A549 (cell line): Measurements from ENCODE around the gene PLA2G4A. TPM values are rescaled to one million over a fixed set of nuclear protein-coding genes. Genes with fewer than 3 reads are reported as not detected.

Experiments used
- ATAC-seq, 2 experiments: fragments of 200-7000 bp in 1 of 2; fragments of >200 bp in 1 of 2; cut with Nextera tagmentation in 1 of 2; cut with Tn5 transposase in 1 of 2; 3 replicates each; pipeline versions ENCODE4 v1.8.0 to v1.9.1; 2018 to 2020; ENCODE audit warnings: mild to moderate bottlenecking in 1 of 2, moderate library complexity in 1 of 2
- CTCF ChIA-PET: fragments of 300-600 bp; sonication (Branson Sonifier 250); formaldehyde crosslinking; extraction: SDS; loops from one replicate; lab custom pipeline; 2021; ENCODE audit warnings: antibody characterized with exemption, inconsistent platforms; lab: Yijun Ruan, JAX
- POLR2A ChIA-PET: fragments of 350-600 bp; formaldehyde crosslinking; extraction: SDS; loops from one replicate; lab custom pipeline; 2021; ENCODE audit warnings: antibody characterized with exemption, inconsistent platforms; lab: Yijun Ruan, JAX
- DNase-seq, 2 experiments: peaks; one replicate each; pipeline versions ENCODE4 v3.0.0 to v3.0.0-alpha.2; 2011 to 2016; ENCODE audit warnings: low read depth in 1 of 2, low spot score in 1 of 2
- FAIRE-seq: peaks from 2 replicates; lab custom pipeline; 2011; peaks lifted over from hg19 to GRCh38; lab: Jason Lieb, UNC
- H3K27ac ChIP-seq, 2 experiments: fragments of >200 bp; sonication (Bioruptor Twin); formaldehyde crosslinking; 3 replicates each; pipeline ENCODE4 v1.5.1; 2016 to 2017
- H3K4me1 ChIP-seq: fragments of >200 bp; sonication (Bioruptor Twin); formaldehyde crosslinking; 3 replicates; pipeline ENCODE4 v1.6.1; 2016
- H3K4me2 ChIP-seq: fragments of >200 bp; sonication (Bioruptor Twin); formaldehyde crosslinking; 3 replicates; pipeline ENCODE4 v1.6.1; 2016
- H3K4me3 ChIP-seq: fragments of >200 bp; sonication (Bioruptor Twin); formaldehyde crosslinking; 3 replicates; pipeline ENCODE4 v1.5.1; 2016
- H3K9me3 ChIP-seq: fragments of >200 bp; sonication (Bioruptor Twin); formaldehyde crosslinking; 3 replicates; pipeline ENCODE4 v1.6.1; 2016
- BHLHE40 ChIP-seq: IDR thresholded peaks from 2 replicates; pipeline ENCODE4 v1.6.1; 2012; ENCODE audit warnings: low read depth, low read length, inconsistent platforms
- CHD2 ChIP-seq: fragments of 150-350 bp; IDR thresholded peaks from 2 replicates; pipeline ENCODE4 v1.6.1; 2014; ENCODE audit warnings: low read length; ENCODE audit not compliant: partially characterized antibody
- EHMT2 ChIP-seq: fragments of 200-600 bp; sonication (generic); IDR thresholded peaks from 2 replicates; pipeline ENCODE4 v1.6.1; 2016; ENCODE audit warnings: antibody characterized with exemption, low read depth, mild to moderate bottlenecking, moderate library complexity
- ESRRA ChIP-seq: fragments of 150-350 bp; IDR thresholded peaks from 2 replicates; pipeline ENCODE4 v1.6.1; 2014; ENCODE audit warnings: mild to moderate bottlenecking, low read length, borderline replicate concordance
- FOXS1 ChIP-seq: fragments of 250-450 bp; sonication (Bioruptor Pico); IDR thresholded peaks from 2 replicates; pipeline ENCODE4 v1.5.0; 2020; ENCODE audit warnings: mild to moderate bottlenecking, moderate library complexity
- HDAC2 ChIP-seq: fragments of 200-600 bp; sonication (generic); IDR thresholded peaks from 2 replicates; pipeline ENCODE4 v1.6.1; 2016
- HOXB5 ChIP-seq: fragments of 250-450 bp; sonication (Bioruptor Pico); IDR thresholded peaks from 2 replicates; pipeline ENCODE4 v1.5.0; 2020; ENCODE audit warnings: mild to moderate bottlenecking, moderate library complexity
- KDM5A ChIP-seq: fragments of 200-600 bp; sonication (generic); IDR thresholded peaks from 2 replicates; pipeline ENCODE4 v1.6.1; 2016; ENCODE audit warnings: antibody characterized with exemption, mild to moderate bottlenecking
- MAFK ChIP-seq: fragments of 450-650 bp; IDR thresholded peaks from 2 replicates; pipeline ENCODE4 v1.6.1; 2014; ENCODE audit not compliant: partially characterized antibody
- MAZ ChIP-seq: fragments of 150-350 bp; IDR thresholded peaks from 2 replicates; pipeline ENCODE4 v1.6.1; 2014; ENCODE audit warnings: antibody characterized with exemption, low read depth, low read length, borderline replicate concordance
- NPAS2 ChIP-seq: fragments of 250-450 bp; sonication (Bioruptor Pico); IDR thresholded peaks from 2 replicates; pipeline ENCODE4 v1.8.0; 2022; ENCODE audit warnings: mild to moderate bottlenecking, moderate library complexity, borderline replicate concordance
- POLR2AphosphoS2 ChIP-seq: conservative IDR thresholded peaks from 2 replicates; pipeline ENCODE4 v1.6.1; 2012; ENCODE audit warnings: low read length, improper control_type of control experiment, inconsistent platforms
- RAD21 ChIP-seq, 2 experiments: fragments of >200 bp in 1 of 2; sonication (Bioruptor Twin) in 1 of 2; formaldehyde crosslinking in 1 of 2; IDR thresholded peaks in 1 of 2; conservative IDR thresholded peaks in 1 of 2; 2 replicates in 1 of 2; 3 replicates in 1 of 2; pipeline ENCODE4 v1.6.1; 2012 to 2018; ENCODE audit warnings: inconsistent platforms in 1 of 2
- RARB ChIP-seq: fragments of 250-450 bp; sonication (Bioruptor Pico); IDR thresholded peaks from 2 replicates; pipeline ENCODE4 v1.8.0; 2021; ENCODE audit warnings: mild to moderate bottlenecking, moderate library complexity
- SMC3 ChIP-seq: fragments of >200 bp; sonication (Bioruptor Twin); formaldehyde crosslinking; IDR thresholded peaks from 3 replicates; pipeline ENCODE4 v1.6.1; 2018; ENCODE audit warnings: inconsistent platforms
- ZNF302 ChIP-seq: fragments of 250-450 bp; sonication (Bioruptor Pico); IDR thresholded peaks from 2 replicates; pipeline ENCODE4 v1.9.0; 2021; ENCODE audit warnings: inconsistent platforms, mild to moderate bottlenecking, moderate library complexity
- WGBS: methylation state at CpG from one replicate; pipeline ENCODE4 v1.1.6; 2017; ENCODE audit errors: missing lambda C conversion rate; 5-methylcytosine and 5-hydroxymethylcytosine counted together
- polyA plus RNA-seq, 4 experiments: library from polyadenylated mRNA; depleted of rRNA in 3 of 4; stranded (reverse); fragments of >200 nt; fragmentation: RNase III in 1 of 4; extraction: RNeasy Plus Mini Kit Qiagen cat#74134 plus additional on column Dnase treatment in 1 of 4; gene quantifications; 2 replicates in 3 of 4; 3 replicates in 1 of 4; pipeline ENCODE4 v1.2.3, GENCODE V29; 2011 to 2017
- TF ChIP-seq, protein P1 (sequence below): fragments of 250-450 bp; sonication (Bioruptor Pico); IDR thresholded peaks from 2 replicates; pipeline ENCODE4 v1.5.0; 2021; ENCODE audit warnings: mild to moderate bottlenecking, moderate library complexity, borderline replicate concordance
- TF ChIP-seq, protein P2 (sequence below): fragments of >200 bp; sonication (Bioruptor Twin); formaldehyde crosslinking; IDR thresholded peaks from 3 replicates; pipeline ENCODE4 v1.5.1; 2016
- TF ChIP-seq, protein P3 (sequence below): IDR thresholded peaks from 2 replicates; pipeline ENCODE4 v1.6.1; 2012
- TF ChIP-seq, protein P4 (sequence below): IDR thresholded peaks from 2 replicates; pipeline ENCODE4 v1.6.1; 2012
- TF ChIP-seq, protein P5 (sequence below): fragments of 150-350 bp; IDR thresholded peaks from 2 replicates; pipeline ENCODE4 v1.6.1; 2014; ENCODE audit warnings: low read depth, mild to moderate bottlenecking, low read length
- TF ChIP-seq, protein P6 (sequence below): fragments of 250-450 bp; sonication (Bioruptor Pico); IDR thresholded peaks from 2 replicates; pipeline ENCODE4 v1.5.0; 2020; ENCODE audit warnings: low read depth, mild to moderate bottlenecking, moderate library complexity
- TF ChIP-seq, protein P7 (sequence below): fragments of >200 bp; sonication (Bioruptor Twin); formaldehyde crosslinking; IDR thresholded peaks from 2 replicates; pipeline ENCODE4 v1.6.1; 2016
- TF ChIP-seq, protein P8 (sequence below): fragments of >200 bp; sonication (Bioruptor Twin); formaldehyde crosslinking; IDR thresholded peaks from 3 replicates; pipeline ENCODE4 v1.6.1; 2016

PLA2G4A gene
- polyA plus RNA-seq, 2 of the 4 experiments (the other 2 are of a cell fraction), result 26.3 to 80.4 TPM

DNA sequence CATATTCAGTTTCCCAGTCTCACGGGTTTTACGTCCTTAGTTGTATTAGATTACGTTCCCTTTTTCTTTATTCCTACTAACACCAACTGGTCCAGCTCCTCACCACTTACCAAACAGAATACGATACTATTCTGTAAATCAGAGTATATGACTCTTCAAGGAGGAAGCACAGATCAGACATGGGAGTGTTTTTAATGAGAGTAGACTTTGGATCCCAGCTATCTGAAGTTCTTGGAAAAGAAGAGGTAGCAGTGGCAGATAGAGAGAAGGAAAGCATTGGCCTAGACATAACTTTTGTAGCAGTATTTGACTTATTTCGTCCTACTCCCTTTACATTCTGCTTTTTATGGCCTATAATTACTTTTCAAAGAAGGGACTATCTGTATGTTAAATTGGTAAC lies 24.1 kb upstream of the PLA2G4A start (continued):
- TF ChIP-seq, protein P1, sequence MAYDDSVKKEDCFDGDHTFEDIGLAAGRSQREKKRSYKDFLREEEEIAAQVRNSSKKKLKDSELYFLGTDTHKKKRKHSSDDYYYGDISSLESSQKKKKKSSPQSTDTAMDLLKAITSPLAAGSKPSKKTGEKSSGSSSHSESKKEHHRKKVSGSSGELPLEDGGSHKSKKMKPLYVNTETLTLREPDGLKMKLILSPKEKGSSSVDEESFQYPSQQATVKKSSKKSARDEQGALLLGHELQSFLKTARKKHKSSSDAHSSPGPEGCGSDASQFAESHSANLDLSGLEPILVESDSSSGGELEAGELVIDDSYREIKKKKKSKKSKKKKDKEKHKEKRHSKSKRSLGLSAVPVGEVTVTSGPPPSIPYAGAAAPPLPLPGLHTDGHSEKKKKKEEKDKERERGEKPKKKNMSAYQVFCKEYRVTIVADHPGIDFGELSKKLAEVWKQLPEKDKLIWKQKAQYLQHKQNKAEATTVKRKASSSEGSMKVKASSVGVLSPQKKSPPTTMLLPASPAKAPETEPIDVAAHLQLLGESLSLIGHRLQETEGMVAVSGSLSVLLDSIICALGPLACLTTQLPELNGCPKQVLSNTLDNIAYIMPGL (CRISPR knock-in tag), result no peak
- TF ChIP-seq, protein P2, sequence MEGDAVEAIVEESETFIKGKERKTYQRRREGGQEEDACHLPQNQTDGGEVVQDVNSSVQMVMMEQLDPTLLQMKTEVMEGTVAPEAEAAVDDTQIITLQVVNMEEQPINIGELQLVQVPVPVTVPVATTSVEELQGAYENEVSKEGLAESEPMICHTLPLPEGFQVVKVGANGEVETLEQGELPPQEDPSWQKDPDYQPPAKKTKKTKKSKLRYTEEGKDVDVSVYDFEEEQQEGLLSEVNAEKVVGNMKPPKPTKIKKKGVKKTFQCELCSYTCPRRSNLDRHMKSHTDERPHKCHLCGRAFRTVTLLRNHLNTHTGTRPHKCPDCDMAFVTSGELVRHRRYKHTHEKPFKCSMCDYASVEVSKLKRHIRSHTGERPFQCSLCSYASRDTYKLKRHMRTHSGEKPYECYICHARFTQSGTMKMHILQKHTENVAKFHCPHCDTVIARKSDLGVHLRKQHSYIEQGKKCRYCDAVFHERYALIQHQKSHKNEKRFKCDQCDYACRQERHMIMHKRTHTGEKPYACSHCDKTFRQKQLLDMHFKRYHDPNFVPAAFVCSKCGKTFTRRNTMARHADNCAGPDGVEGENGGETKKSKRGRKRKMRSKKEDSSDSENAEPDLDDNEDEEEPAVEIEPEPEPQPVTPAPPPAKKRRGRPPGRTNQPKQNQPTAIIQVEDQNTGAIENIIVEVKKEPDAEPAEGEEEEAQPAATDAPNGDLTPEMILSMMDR, result no peak
- TF ChIP-seq HOXB5 (no peak), ZNF302 (CRISPR knock-in tag) (no peak), CHD2 (no peak)

DNA sequence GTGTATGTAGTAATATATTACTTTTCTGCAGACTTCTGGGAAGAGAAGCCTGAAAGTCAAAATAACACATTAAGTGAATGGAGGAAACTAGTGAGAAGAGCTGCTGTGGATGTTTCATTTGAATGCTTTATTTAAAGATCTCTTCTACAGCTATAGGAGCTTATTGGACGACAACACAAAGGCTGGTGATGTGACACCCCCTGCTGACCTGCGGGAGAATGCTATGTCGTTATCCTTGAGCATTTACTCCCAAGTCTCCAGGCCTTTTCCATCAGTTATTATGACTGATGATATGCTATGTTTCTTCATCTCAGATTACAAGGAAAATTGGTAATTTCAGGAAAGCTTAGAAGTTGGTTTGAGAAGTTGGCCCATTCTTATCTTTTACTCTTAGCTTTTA lies 22.3 kb upstream of the PLA2G4A start:
- TF ChIP-seq, protein P3, sequence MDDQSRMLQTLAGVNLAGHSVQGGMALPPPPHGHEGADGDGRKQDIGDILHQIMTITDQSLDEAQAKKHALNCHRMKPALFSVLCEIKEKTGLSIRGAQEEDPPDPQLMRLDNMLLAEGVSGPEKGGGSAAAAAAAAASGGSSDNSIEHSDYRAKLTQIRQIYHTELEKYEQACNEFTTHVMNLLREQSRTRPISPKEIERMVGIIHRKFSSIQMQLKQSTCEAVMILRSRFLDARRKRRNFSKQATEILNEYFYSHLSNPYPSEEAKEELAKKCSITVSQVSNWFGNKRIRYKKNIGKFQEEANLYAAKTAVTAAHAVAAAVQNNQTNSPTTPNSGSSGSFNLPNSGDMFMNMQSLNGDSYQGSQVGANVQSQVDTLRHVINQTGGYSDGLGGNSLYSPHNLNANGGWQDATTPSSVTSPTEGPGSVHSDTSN, result no peak
- TF ChIP-seq NPAS2 (no peak), FOXS1 (CRISPR knock-in tag) (no peak), BHLHE40 (no peak), POLR2AphosphoS2 (no peak), MAFK (no peak), RAD21 (conservative IDR thresholded peaks at IDR 0.05 in 1 of 2, IDR thresholded peaks at IDR 0.05 in 1 of 2) (peak; percentile 82 to 83), RARB (no peak), KDM5A (no peak), SMC3 (peak; percentile 78), HDAC2 (no peak), ESRRA (no peak), MAZ (no peak), EHMT2 (no peak)
- TF ChIP-seq, protein P2, result peak; percentile 57
- TF ChIP-seq, protein P4, sequence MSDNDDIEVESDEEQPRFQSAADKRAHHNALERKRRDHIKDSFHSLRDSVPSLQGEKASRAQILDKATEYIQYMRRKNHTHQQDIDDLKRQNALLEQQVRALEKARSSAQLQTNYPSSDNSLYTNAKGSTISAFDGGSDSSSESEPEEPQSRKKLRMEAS, result no peak
- TF ChIP-seq, protein P5, sequence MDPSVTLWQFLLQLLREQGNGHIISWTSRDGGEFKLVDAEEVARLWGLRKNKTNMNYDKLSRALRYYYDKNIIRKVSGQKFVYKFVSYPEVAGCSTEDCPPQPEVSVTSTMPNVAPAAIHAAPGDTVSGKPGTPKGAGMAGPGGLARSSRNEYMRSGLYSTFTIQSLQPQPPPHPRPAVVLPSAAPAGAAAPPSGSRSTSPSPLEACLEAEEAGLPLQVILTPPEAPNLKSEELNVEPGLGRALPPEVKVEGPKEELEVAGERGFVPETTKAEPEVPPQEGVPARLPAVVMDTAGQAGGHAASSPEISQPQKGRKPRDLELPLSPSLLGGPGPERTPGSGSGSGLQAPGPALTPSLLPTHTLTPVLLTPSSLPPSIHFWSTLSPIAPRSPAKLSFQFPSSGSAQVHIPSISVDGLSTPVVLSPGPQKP, result no peak
- TF ChIP-seq, protein P6, sequence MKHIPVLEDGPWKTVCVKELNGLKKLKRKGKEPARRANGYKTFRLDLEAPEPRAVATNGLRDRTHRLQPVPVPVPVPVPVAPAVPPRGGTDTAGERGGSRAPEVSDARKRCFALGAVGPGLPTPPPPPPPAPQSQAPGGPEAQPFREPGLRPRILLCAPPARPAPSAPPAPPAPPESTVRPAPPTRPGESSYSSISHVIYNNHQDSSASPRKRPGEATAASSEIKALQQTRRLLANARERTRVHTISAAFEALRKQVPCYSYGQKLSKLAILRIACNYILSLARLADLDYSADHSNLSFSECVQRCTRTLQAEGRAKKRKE (CRISPR knock-in tag), result no peak
- TF ChIP-seq, protein P7, sequence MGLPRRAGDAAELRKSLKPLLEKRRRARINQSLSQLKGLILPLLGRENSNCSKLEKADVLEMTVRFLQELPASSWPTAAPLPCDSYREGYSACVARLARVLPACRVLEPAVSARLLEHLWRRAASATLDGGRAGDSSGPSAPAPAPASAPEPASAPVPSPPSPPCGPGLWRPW, result no peak
- TF ChIP-seq, protein P1 (CRISPR knock-in tag), result no peak
- TF ChIP-seq, protein P8, sequence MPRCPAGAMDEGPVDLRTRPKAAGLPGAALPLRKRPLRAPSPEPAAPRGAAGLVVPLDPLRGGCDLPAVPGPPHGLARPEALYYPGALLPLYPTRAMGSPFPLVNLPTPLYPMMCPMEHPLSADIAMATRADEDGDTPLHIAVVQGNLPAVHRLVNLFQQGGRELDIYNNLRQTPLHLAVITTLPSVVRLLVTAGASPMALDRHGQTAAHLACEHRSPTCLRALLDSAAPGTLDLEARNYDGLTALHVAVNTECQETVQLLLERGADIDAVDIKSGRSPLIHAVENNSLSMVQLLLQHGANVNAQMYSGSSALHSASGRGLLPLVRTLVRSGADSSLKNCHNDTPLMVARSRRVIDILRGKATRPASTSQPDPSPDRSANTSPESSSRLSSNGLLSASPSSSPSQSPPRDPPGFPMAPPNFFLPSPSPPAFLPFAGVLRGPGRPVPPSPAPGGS, result no peak
- TF ChIP-seq, all 56 proteins: peak for 3
- DNase-seq (peak; percentile 23 to 77), ATAC-seq (peak; percentile 81 to 91), FAIRE-seq (peak; percentile 90)
- 14% methylated on average over 3 of the region's 3 CpGs for WGBS
- no peak overlapping the region for H3K4me3 ChIP-seq
- peak overlapping the region in 1 of 2 experiments; percentile 35; a peak in 1 of 6 replicates for H3K27ac ChIP-seq
- ChIA-PET CTCF (interaction anchor here (0.6 to 2.8 kb wide), 31 partner anchors 9 to 476 kb away, joined by 3 to 24 read pairs (median 4); partner anchors contain the start of genes ODR4, PTGS2 and TPR), POLR2A (no interaction called here)
- H3K4me2 ChIP-seq, result no peak overlapping the region
- peaks cover 11% of the 10 kb centered on the region for H3K4me1 ChIP-seq
- H3K9me3 ChIP-seq, result no peaks in the 10 kb centered on the region
